ENCODE data around the gene PCYOX1L.

The PCYOX1L gene

DNA sequence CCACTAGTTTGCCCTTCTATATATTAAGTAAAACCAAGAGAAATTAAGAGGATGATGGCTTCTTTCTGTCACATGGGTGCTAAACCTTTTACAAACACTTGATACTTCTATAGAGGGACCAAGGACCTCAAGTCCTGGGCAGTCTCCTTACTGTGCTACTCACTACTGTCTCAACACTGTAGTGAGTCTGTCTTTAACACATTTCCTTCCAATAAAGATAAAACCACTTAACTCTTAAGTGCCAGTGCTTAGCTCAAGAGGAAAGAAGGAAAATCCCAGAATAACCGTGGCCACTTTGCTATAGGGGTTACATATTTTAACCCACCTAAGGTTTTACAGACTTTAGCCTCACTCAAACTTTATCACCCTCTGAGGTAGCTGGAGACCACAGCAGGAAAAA, 16.9 kb upstream of the PCYOX1L start:
- no peak for DNase-seq

DNA sequence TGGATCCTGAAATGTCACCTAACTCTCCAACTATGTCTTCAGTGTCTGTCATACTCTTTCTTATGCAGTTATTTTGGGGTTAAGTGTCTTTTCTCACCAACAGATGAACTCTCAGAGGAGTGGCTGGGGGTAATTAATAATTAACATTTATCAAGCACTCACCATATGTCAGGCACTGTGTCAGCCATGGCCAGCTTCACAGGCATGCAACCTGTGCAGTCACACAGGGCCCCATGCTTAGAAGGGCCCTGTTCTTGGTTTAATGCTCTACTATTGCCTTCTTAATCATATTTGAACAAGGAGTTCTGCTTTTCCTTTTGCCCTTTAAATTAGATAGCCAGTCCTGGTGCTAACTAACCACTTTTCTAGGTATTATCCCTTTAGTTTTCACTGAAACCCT, 16.0 kb upstream of the PCYOX1L start:
- no peak for DNase-seq

GRCh38 chr5:149344151-149344550, 13.7 kb upstream of the PCYOX1L start:
- DNase-seq = no peak

DNA sequence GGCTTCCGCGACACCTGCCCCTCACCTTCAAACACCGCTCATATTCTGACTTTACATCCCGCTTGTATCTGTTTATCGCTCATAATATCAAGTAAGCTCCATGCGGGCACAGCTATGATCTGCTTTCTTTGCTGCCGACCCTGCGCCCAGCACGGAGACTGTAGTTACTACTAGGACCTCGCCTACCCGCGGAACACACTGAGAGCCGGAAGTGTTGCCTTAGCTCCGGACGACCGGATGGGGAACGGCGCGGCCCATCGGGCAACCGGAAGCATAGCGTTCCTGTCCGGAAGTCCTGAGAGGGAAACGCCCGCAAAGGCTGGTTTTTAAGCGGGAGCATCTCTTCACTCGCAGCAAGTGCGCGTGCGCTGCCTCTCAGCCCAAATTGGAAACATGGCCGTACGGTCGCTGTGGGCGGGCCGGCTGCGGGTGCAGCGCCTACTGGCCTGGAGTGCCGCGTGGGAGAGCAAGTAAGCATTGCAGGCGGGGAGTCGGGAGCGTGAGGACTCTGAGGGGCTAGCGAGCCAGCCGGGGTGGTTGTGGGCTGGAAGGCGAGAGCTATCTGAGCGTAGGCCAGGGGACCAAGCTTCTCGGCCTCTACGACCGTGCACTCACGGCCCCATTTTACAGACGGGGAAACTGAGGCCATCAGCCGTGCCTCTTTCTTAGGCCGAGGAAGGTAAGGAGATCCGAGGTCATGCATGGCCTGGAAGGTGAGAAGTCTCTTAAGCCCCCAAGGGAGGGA, 12.5 kb upstream of the PCYOX1L start, which contains the start of gene GRPEL2:
Gene GRPEL2, plus strand, starts transcription at position 353 of the 745 bp plus-strand sequence. Its CDS starts 41 bp downstream, at position 394.
- DNase-seq = peak; percentile 90

- DNase-seq = peak; percentile 33
These were observed 12.0 kb upstream of the PCYOX1L start for GRCh38 chr5:149345892-149346222.

GRCh38 chr5:149348518-149348917, 9.3 kb upstream of the PCYOX1L start:
- no peak for DNase-seq

- no peak for DNase-seq
These were observed 8.5 kb upstream of the PCYOX1L start for GRCh38 chr5:149349382-149349781.

- DNase-seq = no peak
These were observed 5.7 kb upstream of the PCYOX1L start for GRCh38 chr5:149352169-149352568.

- no peak for DNase-seq
These were observed 3.9 kb upstream of the PCYOX1L start for GRCh38 chr5:149353911-149354310.

DNA sequence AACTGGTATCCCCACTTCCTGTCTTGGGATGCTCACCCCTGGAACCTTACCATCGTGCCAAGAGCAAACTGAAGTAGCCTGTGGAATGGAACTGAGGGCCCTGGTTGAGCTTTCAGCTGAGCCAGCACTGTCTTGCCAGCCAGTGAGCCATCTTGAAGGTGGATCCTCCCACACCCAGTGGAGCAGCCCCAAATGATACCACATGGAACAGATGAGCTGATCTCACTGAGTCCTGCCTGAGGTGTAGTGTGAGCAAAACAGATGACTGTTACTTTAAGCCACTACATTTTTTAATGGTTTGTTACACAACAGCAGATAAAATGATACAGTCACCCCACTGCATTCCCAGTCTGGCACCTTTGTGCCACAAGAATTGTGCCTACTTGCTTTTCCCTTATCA, 2.2 kb upstream of the PCYOX1L start:
- DNase-seq = no peak

DNA sequence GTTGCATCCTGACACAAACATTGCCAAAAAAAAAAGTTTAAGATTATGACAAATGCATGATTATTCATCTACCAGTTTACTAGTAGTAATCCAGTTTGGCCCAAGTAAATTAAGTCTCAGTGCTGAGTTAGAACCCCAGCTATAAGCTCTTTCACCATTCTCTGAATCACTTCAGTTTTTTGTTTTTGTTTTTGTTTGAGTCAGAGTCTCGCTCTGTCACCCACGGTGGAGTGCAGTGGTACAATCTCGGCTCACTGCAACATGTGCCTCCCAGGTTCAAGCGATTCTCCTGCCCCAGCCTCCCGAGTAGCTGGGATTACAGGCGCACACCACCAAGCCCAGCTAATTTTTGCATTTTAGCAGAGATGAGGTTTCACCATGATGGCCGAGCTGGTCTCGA, 1.5 kb upstream of the PCYOX1L start:
- no peak for DNase-seq

DNA sequence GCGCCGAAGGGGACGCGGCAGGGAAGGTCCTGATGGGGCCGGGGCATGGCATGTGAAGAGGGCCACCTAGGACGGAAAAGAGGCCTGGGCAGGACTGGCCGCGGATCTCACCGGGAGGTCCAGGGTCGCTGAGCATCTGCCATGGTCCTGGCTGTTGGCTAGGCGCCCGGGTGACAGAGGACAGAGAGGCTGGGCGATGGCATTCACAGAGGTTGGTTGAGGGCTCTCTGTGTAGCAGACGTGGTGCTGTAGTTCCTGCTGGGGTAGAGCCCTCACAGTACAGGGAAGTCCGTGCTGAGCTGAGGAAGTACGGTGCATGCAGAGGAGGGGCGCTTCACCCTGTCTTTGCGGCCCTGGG, 427 bp downstream of the PCYOX1L start:
- DNase-seq = peak; percentile 38

DNA sequence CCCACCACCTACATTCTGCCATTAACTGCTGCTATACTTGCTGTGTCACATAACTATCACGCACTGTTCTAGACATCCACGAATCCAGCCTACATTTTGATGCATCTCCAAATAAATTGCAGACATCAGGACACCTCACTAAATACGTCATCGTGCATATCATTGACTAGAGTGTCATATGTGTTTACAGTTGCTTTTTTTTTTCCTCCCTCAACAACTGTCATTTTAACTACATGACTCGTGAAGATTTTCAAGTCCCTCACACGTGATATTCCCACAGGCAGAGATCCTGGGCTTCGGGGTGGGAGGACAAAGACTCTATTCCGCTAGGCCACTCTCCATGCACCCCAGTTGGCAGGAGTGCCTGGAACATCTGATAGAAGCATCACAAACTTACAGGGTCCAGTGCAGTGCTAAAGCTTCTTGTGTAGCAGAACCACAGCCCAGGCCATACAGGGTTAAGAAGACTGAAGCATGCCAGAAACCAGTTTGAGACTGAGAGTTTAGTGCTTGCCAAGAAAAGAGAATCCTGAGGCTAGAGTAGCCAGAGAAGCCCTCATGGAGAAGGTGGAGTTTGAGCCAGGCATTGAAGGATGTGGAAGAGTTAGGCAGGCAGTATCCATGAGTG, 1.1 kb downstream of the PCYOX1L start:
- no peak for DNase-seq

- DNase-seq = peak; percentile 22
These were observed 2.4 kb downstream of the PCYOX1L start for GRCh38 chr5:149360272-149360671.

GRCh38 chr5:149362541-149362940, 4.7 kb downstream of the PCYOX1L start:
- no peak for DNase-seq

GRCh38 chr5:149363358-149363757, 5.5 kb downstream of the PCYOX1L start:
- DNase-seq = no peak

- no peak for DNase-seq
These were observed 6.1 kb downstream of the PCYOX1L start for GRCh38 chr5:149363936-149364335.

DNA sequence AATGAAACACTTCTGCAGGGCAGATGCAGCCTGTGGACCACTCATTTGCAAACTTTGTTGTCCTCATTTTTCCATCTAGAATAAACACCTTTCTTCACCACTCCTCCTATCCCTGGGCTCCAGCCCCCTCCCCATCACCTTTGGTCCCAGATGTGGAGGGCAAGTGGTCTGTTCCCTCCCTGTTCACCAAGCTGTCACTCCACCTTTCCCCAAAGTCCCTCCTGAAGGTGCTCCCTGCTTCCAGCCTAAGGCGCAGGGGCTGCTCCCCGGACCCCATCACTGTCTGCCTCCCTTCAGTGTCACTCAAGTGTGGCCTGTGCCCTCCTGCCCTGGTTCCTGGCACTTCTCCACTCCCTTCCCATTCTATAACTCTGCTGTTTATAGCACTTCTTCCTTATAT, 6.9 kb downstream of the PCYOX1L start:
- DNase-seq = no peak

GRCh38 chr5:149365418-149365817, 7.6 kb downstream of the PCYOX1L start:
- no peak for DNase-seq

- DNase-seq = no peak
These were observed 8.4 kb downstream of the PCYOX1L start for GRCh38 chr5:149366169-149366729.

DNA sequence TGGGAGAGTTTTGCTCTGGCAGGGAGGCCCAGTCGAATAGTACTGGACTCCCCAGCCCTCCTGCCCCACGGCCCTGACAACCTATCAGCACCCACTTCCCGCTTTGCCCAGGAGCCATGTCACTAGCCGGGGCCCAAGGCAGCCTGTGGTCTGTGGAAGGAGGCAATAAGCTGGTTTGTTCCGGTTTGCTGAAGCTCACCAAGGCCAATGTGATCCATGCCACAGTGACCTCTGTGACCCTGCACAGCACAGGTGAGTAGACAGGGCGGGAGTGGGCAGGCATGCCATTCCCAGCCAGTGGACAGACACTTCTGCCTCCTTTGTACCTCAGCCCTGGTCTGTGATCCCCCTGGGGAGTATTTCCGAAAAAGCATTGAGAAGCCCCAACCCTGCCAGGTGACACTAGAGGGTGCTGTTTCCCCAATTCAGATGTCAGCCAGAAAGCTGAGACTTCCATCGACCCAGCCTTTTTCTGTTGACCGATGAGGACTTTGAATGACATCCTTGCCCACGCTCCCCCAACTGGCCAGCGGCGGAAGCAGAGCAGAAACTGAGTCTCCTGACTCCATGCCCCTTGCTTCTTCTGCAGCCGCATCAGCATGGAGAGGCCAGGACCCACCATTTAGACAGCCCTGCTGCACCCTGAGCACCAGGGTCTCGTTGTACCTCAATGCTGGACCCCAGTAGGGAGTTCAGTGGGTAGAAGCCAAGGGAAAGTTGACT, 9.6 kb downstream of the PCYOX1L start:
- DNase-seq = no peak

DNA sequence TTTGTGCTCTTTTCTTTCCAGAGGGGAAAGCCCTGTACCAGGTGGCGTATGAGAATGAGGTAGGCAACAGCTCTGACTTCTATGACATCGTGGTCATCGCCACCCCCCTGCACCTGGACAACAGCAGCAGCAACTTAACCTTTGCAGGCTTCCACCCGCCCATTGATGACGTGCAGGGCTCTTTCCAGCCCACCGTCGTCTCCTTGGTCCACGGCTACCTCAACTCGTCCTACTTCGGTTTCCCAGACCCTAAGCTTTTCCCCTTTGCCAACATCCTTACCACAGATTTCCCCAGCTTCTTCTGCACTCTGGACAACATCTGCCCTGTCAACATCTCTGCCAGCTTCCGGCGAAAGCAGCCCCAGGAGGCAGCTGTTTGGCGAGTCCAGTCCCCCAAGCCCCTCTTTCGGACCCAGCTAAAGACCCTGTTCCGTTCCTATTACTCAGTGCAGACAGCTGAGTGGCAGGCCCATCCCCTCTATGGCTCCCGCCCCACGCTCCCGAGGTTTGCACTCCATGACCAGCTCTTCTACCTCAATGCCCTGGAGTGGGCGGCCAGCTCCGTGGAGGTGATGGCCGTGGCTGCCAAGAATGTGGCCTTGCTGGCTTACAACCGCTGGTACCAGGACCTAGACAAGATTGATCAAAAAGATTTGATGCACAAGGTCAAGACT, 10.3 kb downstream of the PCYOX1L start:
- no peak for DNase-seq

DNA sequence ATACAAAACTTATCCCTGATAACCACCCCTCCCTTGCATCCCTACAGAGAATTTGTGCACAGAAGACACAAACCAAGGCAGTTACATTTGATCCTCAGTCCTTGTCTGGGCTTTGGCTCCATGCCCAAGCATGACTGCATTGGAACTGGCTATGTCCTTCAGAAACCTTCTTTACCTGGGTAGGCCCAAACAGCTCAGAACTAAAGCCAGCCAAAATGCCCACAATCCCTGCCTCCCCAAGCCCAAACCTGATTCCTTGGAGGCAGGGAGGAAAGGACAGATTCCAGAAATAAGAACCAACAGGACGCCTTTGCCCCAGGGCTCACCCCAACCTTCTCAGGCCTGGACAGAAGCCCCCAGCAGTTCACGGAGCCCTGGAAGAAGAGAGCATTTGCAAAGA, 13.0 kb downstream of the PCYOX1L start:
- no peak for DNase-seq

Data from GF-D8 (cell line).